ENCODE measurements around the gene PHC2.
"Not testable (repeated sequence)": the region's sequence is repeated elsewhere in the genome, so short reads cannot be mapped to it uniquely, and the experiment has no call there.

Gene PHC2

DNA sequence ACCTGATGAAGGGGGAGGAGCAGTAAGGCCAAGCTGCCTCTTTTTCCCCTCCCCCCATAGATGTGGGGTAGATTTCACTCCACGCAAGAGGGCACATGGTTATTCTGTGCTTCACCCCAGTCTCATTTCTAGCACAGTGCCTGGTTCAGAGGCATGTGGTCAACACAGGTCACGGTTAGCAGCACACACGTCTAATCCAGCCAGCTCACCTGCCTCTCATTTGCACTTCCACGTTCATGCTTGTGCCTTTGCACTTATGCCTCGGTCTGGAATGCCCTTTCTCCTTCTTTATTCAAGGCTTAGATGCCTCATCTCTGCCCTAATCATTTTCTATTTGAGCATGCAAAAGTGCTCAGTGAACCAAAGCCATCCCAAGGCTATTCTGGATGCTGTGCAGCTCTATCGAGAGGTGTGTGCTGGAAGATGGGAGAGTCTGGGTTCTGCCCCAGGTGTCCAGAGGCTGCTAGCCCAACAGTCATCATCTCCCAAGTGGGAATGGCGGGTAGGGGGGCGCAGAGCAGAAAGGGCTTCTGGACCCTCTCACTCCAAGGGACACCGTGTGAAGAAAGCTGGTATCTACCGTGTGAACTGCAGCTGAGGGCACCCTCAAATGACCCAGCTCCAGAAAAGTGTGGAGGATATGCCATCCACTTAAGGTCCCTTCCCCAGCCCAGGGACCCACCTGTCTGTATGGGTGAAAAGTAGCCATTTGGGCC, 107.9 kb downstream of the PHC2 start:
- intact Hi-C loops (cut with DNase I), result no loop called here
- DNase-seq, result no peak

DNA sequence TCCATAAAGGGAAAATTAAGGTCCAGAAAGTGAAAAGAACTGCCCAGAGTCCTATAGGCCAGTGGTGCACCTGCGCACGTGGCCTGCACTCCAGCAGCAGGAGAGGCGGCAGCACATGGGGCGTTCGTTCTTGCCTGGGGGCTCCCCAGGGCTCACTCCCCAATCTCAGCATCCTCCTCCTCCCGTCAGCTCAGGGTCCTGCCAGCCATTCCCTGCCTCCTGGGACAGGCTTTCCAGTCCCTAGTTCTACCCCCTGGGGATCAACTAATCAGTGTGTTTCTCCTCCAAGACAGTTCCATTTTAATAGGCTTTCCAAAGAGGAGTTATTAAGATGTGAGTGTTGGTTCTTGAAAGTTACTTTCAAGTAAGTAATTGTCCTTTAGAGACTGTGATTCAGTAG, 108.8 kb downstream of the PHC2 start:
- DNase-seq, result peak in 2 of 10 donors; percentile 46 to 73
- intact Hi-C loops (cut with DNase I), result no loop called here

DNA sequence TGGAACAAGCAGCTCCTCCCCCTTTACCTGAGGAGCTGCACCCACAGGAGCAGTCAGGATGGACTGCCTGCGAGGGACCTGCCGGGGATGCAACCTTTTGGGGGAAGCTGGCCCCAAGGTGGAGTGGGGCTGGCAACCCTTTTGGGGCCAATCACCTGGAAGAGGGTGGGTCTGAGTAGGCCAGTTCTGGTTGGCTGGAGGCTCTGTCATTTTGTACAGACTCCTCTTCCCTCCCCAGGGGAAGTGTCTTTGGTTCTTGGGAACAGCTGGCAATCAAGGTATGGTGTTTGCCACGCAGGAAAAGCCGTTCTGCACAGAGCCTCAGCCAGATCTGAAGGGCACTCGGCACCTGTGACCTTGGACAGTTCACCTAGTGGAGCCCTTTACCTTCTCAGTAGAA, 109.7 kb downstream of the PHC2 start:
- peak in 1 of 10 donors; percentile 47 for DNase-seq
- intact Hi-C loops (cut with DNase I), result no loop called here

DNA sequence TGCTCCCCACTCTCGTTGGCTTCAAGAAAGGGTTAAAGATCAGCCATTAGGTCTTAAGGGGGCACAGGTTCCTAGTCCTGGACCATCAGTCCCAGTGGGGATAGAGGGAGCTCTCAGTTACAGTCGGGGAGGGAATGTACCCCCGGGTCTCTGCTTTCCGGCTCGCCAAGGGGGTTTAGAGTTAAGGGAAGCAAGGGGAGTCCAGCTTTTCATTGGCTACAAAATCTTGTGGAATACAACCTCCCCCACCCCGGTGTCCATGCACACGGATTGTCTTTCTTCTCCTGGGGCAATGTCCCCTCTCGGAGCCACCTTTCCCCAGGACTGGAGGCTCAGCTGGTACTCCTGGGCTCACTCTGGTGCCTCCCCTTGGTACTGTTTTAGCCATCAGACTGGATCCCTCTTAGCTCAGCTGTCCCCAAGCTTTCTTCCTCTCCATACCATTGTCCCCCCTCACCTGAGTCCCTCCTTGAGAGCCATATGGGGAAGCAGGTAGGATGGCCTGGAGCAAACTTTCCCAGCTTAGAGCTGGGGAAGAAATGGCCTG, 110.2 kb downstream of the PHC2 start, which contains the start of gene A3GALT2:
TSS of gene A3GALT2 (minus strand) at position 480 of the 547 bp plus-strand sequence. CDS start at position 480, 0 bp downstream.
- intact Hi-C loops (cut with DNase I), result no loop called here
- DNase-seq, result no peak

DNA sequence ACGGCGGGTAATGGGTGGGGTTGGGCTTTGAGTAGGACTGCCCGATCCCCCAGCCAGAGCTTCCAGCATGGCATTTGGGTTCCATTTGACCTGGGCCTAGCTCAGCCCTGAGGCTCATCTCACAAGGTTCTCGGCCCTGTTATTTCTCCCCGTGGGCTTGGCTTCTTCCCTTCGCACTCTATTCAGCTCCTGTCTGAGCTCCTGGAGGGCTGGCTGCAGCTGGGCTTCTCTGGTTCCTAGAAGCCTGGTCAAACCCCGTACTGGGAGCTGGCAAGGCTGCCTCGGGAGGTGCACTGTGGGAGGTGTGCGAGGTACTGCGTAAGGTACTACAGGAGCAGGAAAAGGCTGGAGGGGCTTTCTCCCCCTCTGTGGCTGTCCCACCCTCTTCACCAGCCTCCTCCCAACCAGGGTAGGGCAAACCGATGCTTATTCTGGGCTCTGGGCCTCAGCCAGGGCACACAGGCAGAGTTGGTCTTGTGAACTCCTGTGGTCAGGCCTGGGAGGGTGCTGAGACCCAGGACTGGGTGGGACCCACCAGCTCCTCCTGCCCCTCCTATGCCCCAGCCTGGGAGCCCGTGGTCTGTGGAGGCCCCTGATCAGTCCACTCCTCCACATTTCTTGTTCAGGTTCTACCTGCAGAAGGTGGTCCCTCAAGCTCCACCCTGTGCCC, 110.8 kb downstream of the PHC2 start:
- intact Hi-C loops (cut with DNase I), result no loop called here
- DNase-seq, result peak in 1 of 10 donors; percentile 65

DNA sequence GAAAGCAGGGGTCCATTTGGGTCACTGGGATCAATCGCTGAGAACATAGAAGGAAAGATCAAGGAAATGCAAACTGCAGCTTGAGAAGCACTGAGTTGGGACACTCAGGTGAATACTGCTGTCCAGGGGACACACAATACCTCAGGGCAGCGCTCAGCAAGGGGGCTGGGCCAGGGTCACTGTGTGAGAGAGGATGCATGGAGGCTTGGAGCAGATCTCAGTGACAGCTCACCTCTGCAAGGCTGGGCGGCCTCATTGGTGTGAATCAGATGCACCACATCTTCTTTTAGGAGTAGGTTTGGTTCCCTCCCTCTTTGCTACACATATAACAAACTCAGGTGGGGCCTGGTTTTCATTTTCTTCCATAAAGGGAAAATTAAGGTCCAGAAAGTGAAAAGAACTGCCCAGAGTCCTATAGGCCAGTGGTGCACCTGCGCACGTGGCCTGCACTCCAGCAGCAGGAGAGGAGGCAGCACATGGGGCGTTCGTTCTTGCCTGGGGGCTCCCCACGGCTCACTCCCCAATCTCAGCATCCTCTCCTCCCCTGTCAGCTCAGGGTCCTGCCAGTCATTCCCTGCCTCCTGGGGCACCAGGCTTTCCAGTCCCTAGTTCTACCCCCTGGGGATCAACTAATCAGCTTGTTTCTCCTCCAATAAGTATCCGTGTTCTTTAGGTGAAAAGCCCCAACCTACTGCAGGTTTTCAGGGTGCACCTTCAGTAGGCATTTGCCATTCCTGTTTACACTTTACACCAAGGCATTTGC, 111.5 kb downstream of the PHC2 start:
- peak in 1 of 10 donors; percentile 55 for DNase-seq
- intact Hi-C loops (cut with DNase I), result no loop called here

DNA sequence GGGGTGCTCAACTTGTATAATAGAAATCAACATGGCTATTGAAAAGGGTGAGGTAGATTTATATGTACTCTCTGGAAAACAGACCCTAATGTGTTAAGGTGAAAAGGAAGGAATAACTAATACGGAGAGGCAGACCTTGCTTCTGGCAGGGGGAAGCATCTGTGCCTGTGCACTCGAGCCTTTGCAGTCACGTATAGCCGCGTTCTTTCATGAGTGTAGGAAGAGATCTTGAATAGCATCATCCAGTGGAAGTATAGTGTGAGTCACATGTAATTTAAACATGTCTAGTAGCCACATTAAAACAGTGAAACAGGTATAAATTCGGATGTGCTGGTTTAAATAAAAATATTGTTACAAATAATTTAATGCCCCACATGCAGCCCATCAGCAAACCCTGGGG, 112.9 kb downstream of the PHC2 start:
- DNase-seq, result peak in 2 of 10 donors; percentile 37 to 71
- intact Hi-C loops (cut with DNase I), result no loop called here

DNA sequence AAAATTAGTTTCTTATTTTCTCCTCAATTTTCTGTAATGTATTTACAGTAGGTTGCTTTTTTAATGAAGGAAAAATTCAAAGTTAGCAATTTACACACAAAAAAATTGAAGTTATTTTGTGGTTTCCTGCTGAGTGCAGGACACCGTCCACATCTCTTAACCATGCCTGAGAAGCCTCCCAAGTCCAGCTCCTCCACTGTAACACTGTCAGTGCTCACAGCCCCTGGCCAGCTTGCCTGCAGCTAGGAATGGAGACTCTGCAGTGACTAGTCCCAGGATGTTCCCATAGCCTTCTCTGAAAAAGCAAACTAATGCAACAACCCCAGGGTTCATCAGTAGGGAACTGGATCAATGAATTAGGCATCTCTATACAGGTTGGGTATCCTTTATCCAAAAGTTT, 113.5 kb downstream of the PHC2 start:
- peak in 1 of 10 donors; percentile 22 for DNase-seq
- intact Hi-C loops (cut with DNase I), result no loop called here

DNA sequence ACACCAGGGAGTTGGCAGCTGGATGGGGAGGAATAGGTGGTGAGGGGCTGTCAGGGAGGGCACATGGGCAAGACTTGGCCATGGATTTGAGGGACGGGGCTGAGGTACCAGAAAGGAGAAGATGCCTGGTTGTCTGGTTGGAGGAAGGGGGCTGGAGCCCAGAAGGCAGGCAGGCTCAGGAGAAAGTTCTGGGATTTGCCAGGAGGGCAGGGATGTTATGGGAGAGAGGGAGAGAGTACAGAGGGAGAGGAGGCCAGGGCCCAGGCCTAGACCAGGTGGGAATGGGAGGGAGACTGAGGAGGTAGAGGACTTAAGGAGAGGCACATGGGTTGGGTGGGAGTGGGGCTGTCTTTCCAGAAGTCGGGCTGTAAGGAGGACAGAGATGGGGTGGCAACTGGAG, 114.3 kb downstream of the PHC2 start:
- intact Hi-C loops (cut with DNase I), result no loop called here
- DNase-seq, result peak in 1 of 10 donors; percentile 23

DNA sequence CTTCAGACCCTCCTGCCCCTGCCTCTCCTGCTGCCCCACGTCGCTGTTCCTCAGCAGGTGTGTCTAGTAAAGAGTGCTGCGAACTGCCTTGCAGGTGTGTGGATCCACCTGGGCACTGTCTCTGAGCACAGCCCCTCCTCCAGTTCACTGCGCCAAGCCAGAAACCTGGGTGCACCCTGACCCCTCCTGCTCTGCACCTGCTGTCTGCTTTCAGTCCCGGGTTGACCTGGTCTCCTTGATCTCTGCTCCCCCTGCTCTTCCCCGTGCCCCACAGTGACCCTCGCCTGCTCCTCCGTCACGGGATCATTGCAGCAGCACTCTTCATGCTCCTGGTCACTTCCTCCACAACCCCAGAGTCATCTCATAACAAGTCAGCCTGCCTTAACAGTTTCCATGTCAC, 116.5 kb downstream of the PHC2 start:
- peak in 1 of 10 donors; percentile 48 for DNase-seq
- intact Hi-C loops (cut with DNase I), result no loop called here

DNA sequence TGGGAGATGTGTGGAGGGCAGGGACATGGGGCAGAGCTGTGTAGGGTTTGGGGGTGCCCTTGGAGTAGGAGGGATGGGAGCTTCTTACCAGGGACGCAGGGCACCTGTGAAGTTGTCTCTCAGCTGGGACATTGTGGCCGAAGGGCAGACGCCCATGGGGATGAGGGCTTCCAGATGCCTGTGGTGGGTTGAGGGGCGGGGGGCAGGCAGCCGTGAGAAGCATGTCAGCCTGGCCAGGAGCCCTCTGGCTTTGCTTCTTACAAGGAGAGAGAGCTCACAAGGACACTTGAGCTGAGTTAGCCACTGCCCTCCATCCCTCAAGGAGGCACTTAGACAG, 118.5 kb downstream of the PHC2 start:
- intact Hi-C loops (cut with DNase I), result no loop called here
- DNase-seq, result peak in 2 of 10 donors; percentile 26 to 66

DNA sequence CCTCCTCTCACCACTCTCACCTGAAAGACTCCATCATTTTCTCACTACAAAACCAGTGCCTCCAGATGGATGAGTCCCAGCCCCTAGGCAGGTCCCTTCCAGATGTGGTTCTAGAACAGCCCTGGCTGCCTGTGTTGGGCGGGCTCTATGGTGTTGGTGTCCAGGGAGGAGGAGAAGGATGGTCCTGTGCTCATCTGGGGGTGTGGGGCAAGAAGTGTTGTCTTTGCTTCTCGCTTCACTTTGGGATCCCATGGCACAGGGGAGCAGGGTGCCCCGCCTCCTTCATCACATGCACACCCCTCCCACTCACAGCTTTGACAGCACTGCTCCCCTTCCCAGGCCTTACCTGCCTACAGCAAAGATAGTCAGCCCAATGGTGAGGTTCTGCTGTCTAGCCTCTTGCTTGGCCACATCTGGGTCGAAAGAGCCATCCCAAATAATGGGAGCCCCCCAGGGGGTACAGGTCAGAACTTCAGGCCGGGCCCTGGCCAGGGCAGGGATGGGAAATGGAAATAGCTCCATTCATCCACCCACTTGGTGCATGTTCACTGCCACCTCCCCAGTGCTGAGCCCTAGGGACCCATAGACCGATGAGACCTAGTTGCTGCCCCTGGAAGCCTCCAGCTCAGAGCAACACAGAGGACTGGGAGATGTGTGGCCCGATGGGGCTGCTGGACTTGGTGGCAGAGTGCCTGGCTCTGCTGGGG, 119.0 kb downstream of the PHC2 start:
- peak in 1 of 10 donors; percentile 15 for DNase-seq
- intact Hi-C loops (cut with DNase I), result no loop called here

DNA sequence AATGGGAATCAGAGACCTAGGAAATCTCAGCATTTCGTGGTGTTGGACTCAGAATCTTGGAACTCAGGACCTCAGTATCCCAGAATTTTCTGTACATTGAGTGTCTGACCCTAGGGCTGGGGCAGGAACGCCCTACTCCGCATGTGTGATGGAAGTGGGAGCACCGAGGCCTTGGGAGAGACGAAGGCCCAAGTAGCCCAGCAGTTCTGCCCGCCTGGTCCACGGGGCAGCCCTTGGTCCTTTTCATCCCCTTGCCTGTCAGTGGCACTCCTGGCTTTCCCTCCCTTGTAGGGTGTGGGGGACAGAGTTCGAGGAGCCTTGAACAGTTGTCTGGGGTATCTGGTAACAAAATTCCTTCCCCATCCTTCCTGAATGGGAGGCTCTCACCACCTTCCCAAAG, 120.2 kb downstream of the PHC2 start:
- intact Hi-C loops (cut with DNase I), result no loop called here
- DNase-seq, result peak in 2 of 10 donors; percentile 66 to 82

DNA sequence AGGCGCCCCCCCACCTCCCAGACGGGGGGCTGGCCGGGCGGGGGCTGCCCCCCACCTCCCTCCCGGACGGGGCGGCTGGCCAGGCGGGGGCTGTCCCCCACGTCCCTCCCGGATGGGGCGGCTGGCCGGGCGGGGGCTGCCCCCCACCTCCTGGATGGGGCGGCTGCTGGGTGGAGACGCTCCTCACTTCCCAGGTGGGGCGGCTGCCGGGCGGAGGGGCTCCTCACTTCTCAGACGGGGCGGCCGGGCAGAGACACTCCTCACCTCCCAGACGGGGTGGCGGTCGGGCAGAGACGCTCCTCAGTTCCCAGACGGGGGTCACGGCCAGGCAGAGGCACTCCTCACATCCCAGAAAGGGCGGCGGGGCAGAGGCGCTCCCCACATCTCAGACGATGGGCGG, 121.5 kb downstream of the PHC2 start:
- intact Hi-C loops (cut with DNase I), result not testable (repeated sequence)
- DNase-seq, result peak in 1 of 10 donors; percentile 77

DNA sequence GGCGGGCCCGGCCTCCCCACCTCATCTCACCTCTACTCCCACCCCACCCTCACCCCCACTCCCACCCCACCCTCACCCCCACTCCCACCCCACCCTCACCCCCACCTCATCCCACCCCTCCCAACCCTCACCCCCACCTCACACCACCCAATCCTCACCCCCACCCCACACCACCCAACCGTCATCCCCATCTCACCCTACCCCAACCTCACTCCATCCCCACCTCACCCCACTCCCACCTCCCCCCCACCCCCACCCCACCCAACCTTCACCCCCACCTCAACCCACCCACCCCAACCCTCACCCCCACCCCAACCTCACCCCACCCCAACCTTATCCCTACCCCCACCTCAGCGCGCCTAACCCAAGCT, 123.4 kb downstream of the PHC2 start:
- no peak for DNase-seq
- intact Hi-C loops (cut with DNase I), result no loop called here

DNA sequence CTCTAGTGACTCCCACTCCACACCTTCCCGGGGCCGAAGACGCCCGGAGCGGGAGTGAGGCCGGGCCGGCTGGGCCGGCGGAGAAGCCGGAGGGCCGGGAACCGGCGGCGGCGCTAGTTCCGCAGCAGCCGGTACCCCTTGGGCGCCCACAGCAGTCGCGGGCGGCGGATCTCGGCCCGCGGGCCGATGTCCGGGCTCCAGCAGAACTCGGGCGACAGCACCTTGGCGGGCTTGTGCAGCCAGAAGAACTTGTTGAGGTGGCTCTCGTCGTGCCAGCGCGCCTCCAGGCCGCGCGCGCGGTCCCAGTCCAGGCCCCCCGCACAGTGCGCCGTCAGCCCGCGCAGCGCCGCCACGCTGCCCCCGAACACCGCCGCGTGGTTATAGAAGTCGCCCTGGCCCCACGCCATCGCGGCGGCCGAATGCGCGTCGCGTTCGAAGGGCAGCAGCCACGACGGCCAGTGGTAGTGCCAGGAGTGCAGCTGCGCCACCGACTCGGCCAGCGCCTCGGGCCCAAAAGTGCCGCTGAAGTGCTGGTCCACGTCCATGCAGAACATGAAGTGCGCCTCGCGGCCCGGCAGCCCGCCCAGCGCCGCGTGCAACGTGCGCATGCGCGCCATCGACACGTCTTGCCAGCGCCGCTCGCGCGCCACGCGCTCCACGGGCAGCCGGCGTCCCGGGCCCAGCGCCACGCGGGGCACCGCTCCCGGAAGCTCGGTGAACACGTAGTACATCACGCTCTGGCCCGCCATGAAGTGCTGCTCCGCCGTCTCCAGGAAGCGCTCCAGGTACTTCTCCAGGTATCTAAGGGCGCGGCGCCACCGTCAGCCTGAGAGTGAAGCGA, 124.0 kb downstream of the PHC2 start:
- intact Hi-C loops (cut with DNase I), result no loop called here
- peak in 2 of 10 donors; percentile 78 to 88 for DNase-seq

DNA sequence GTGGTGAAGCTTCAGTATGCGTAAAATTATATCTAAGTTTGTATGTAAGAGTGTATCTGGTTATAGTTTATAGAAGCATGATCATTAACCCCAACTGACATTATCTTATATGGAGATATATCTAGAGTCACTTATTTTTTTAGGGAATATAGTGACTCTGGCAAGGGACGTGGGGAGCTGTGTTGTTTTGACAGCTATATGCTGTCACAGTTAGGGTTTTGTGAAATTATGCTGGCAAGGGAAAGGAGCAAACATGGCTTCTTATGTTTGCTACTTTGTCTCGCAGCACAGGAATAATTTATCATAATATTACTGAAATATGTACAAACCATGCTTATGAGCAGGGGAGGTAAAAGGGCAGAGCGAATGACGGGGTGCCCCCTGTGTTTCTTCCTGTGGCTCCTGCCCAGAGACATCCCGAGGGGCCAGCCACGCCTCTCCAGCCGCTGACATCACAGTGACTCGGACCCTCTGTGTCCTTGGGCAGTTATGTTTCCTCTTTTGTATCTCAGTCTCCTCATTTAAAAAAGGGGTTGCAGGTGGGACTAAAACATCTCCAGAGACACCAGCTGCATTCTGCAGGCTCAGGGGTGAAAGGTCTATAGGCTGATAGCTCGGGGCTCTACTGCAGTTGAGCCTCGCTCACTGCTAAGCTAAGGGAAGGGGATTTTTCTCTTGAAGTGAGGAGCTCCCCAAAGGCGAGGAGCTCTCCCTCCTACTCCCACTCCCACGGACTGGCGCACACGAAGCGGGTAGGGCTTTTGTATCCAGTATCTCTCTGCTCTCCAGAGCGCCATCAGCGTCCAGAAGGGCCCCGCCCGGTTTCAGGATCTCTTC, 124.9 kb downstream of the PHC2 start:
- no peak for DNase-seq
- intact Hi-C loops (cut with DNase I), result no loop called here

DNA sequence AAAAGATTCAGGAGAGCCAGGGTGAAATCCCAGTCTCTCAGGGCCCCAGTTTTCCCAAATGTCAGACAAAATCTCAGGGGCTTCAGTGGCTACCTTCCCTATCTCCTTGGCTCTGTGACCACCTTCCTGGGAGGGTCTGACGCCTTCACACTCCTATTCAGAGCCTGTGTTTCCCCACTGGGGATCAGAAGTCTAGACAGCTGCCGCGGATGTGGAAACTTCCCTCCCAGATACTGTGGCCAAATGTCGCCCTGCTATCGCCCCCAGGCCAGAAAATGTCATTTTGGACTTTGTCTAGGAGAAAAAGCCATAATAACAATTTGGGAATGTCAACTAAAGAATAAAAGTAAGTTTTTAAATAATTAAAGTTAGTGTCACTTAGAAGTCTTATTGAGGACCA, 125.9 kb downstream of the PHC2 start:
- peak in 1 of 10 donors; percentile 34 for DNase-seq
- intact Hi-C loops (cut with DNase I), result no loop called here

DNA sequence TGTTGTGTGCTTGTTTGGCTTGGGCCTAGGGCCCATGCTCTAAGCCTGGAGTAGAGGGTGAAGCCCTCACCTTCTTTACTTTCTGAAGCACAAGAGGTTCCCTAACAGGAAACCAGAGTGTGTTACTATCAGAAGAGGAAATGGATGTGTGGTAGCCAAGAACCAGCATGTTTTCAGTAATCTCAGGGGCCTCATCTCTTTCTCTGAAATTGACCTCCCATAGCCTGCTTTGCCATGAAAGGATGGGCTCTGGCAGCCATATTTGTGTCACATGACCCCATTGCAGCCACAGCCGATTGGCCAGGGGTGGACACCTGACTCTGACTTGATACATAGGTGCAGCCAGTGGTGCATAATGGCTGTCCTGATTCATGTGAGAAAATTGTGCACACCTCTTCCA, 128.6 kb downstream of the PHC2 start:
- intact Hi-C loops (cut with DNase I), result no loop called here

More for the DNA sequence above, 128.6 kb downstream of the PHC2 start:
- DNase-seq, result peak in 1 of 10 donors; percentile 48

All from posterior cingulate gyrus (tissue), 11 donors.